GM21526 (cell line): Measurements from ENCODE around the gene TBC1D5.
"Not testable (repeated sequence)": the region's sequence is repeated elsewhere in the genome, so short reads cannot be mapped to it uniquely, and the experiment has no call there.

Experiments used
- ATAC-seq: cut with Tn5 transposase; IDR thresholded peaks from one replicate; pipeline ENCODE4 v1.9.1; 2021; ENCODE audit warnings: moderate library complexity; ENCODE audit not compliant: unreplicated experiment, low FRiP score

Gene TBC1D5

GRCh38 chr3:17431484-17432045, 310.9 kb downstream of the TBC1D5 start:
- no peak for ATAC-seq

GRCh38 chr3:17431004-17431403, 311.4 kb downstream of the TBC1D5 start:
- ATAC-seq = no peak

GRCh38 chr3:17430582-17430981, 311.8 kb downstream of the TBC1D5 start:
- ATAC-seq = no peak

- peak; percentile 62 for ATAC-seq
Measured at GRCh38 chr3:17423786-17424536, 318.5 kb downstream of the TBC1D5 start.

GRCh38 chr3:17422636-17423035, 319.8 kb downstream of the TBC1D5 start:
- ATAC-seq = no peak

GRCh38 chr3:17420668-17421067, 321.8 kb downstream of the TBC1D5 start:
- ATAC-seq = no peak

GRCh38 chr3:17412950-17413530, 329.4 kb downstream of the TBC1D5 start:
- ATAC-seq = peak; percentile 90

- no peak for ATAC-seq
Measured at GRCh38 chr3:17411157-17411877, 331.1 kb downstream of the TBC1D5 start.

GRCh38 chr3:17407576-17407975, 334.9 kb downstream of the TBC1D5 start:
- no peak for ATAC-seq

- no peak for ATAC-seq
Measured at GRCh38 chr3:17404548-17404947, 337.9 kb downstream of the TBC1D5 start.

- ATAC-seq = no peak
Measured at GRCh38 chr3:17402442-17402841, 340.0 kb downstream of the TBC1D5 start.

GRCh38 chr3:17401912-17402311, 340.5 kb downstream of the TBC1D5 start:
- ATAC-seq = no peak

- ATAC-seq = peak; percentile 39
Measured at GRCh38 chr3:17399586-17399985, 342.8 kb downstream of the TBC1D5 start.

GRCh38 chr3:17398959-17399551, 343.4 kb downstream of the TBC1D5 start:
- peak; percentile 98 for ATAC-seq

- no peak for ATAC-seq
Measured at GRCh38 chr3:17396036-17396435, 346.4 kb downstream of the TBC1D5 start.

GRCh38 chr3:17394541-17395155, 347.8 kb downstream of the TBC1D5 start:
- no peak for ATAC-seq

GRCh38 chr3:17392516-17392915, 349.9 kb downstream of the TBC1D5 start:
- not testable (repeated sequence) for ATAC-seq

- ATAC-seq = no peak
Measured at GRCh38 chr3:17390785-17391184, 351.6 kb downstream of the TBC1D5 start.

- ATAC-seq = no peak
Measured at GRCh38 chr3:17387108-17387507, 355.3 kb downstream of the TBC1D5 start.

- no peak for ATAC-seq
Measured at GRCh38 chr3:17386432-17386831, 356.0 kb downstream of the TBC1D5 start.
